Stimulated activated effector memory CD8-positive, alpha-beta T cell treated with anti-CD3 and anti-CD28 coated beads, Interleukin-12 subunit alpha, Interleukin-12 subunit beta, amount 100 ng/mL, for 72 hours (primary cell): ENCODE results near the gene PGF.

Experiments used
- ATAC-seq: fragments of 150-1000 bp; cut with Tn5 transposase; 2 replicates; pipeline ENCODE4 v1.10.0; 2021
- DNase-seq, 2 donors: peaks; one replicate each; pipeline ENCODE4 v3.0.0; 2021 to 2022; ENCODE audit warnings: low spot score in 2 of 2
- H3K27ac Mint-ChIP-seq: one replicate; pipeline ENCODE4 v1.8.0; 2022; ENCODE audit warnings: mild to moderate bottlenecking, mixed read lengths
- H3K36me3 Mint-ChIP-seq: one replicate; pipeline ENCODE4 v1.8.0; 2022; ENCODE audit warnings: mild to moderate bottlenecking, mixed read lengths
- H3K4me1 Mint-ChIP-seq: one replicate; pipeline ENCODE4 v1.8.0; 2022; ENCODE audit warnings: mixed read lengths
- H3K4me3 Mint-ChIP-seq: one replicate; pipeline ENCODE4 v1.8.0; 2022; ENCODE audit warnings: mild to moderate bottlenecking, mixed read lengths
- H3K9me3 Mint-ChIP-seq: one replicate; pipeline ENCODE4 v1.8.0; 2022; ENCODE audit warnings: mixed read lengths

PGF gene

GRCh38 chr14:74897642-74898041 is 57.8 kb downstream of the PGF start:
- Mint-ChIP-seq H3K4me3 (no peak overlapping the region), H3K27ac (no peak overlapping the region), H3K36me3 (peaks cover 100% of the 10 kb centered on the region), H3K9me3 (no peaks in the 10 kb centered on the region), H3K4me1 (peaks cover 5% of the 10 kb centered on the region)
- DNase-seq (no peak), ATAC-seq (no peak)

- no peak for ATAC-seq
- Mint-ChIP-seq H3K9me3 (no peaks in the 10 kb centered on the region), H3K4me1 (peaks cover 5% of the 10 kb centered on the region), H3K36me3 (peaks cover 100% of the 10 kb centered on the region), H3K4me3 (no peak overlapping the region), H3K27ac (peak overlapping the region; percentile 40)
- no peak for DNase-seq
Observed at GRCh38 chr14:74896400-74896799, 59.0 kb downstream of the PGF start.

- Mint-ChIP-seq H3K9me3 (no peaks in the 10 kb centered on the region), H3K4me3 (no peak overlapping the region), H3K4me1 (peaks cover 8% of the 10 kb centered on the region), H3K27ac (peak overlapping the region; percentile 78), H3K36me3 (peaks cover 100% of the 10 kb centered on the region)
- ATAC-seq (no peak), DNase-seq (no peak)
Observed at GRCh38 chr14:74893614-74894091, 61.7 kb downstream of the PGF start.

- Mint-ChIP-seq H3K36me3 (peaks cover 100% of the 10 kb centered on the region), H3K27ac (peak overlapping the region; percentile 29), H3K9me3 (no peaks in the 10 kb centered on the region), H3K4me3 (no peak overlapping the region), H3K4me1 (peaks cover 18% of the 10 kb centered on the region)
- DNase-seq: no peak
- ATAC-seq: no peak
Observed at GRCh38 chr14:74892745-74893144, 62.7 kb downstream of the PGF start.

- Mint-ChIP-seq H3K4me3 (no peak overlapping the region), H3K4me1 (peaks cover 20% of the 10 kb centered on the region), H3K9me3 (no peaks in the 10 kb centered on the region), H3K36me3 (peaks cover 97% of the 10 kb centered on the region), H3K27ac (peak overlapping the region; percentile 29)
- ATAC-seq (no peak), DNase-seq (no peak)
Observed at GRCh38 chr14:74891870-74892269, 63.5 kb downstream of the PGF start.
